Measurements from ENCODE around the gene PRKCE.

- TF ChIP-seq EZH2 (IDR thresholded peaks at IDR 0.05) = no peak
- TF ChIP-seq POLR2AphosphoS5 (IDR thresholded peaks at IDR 0.05; ENCODE audit: borderline replicate concordance, low read depth, low read length) = no peak
Measured at GRCh38 chr2:45871025-45871424, 219.6 kb downstream of the PRKCE start.
